Endothelial cell of umbilical vein (primary cell): ENCODE measurements around the gene CASKIN1.

ENCODE experiments used
- CTCF ChIP-seq, 2 donors: IDR thresholded peaks; 1 replicate in 1 of 2; 2 replicates in 1 of 2; pipeline ENCODE4 v1.5.1; 2011; ENCODE audit warnings: low read length in 2 of 2, mild to moderate bottlenecking in 2 of 2, moderate library complexity in 2 of 2, control low read depth in 1 of 2, inconsistent platforms in 1 of 2, low read depth in 1 of 2; ENCODE audit not compliant: insufficient read depth in 1 of 2; ENCODE audit errors: extremely low read depth in 1 of 2
- MAX ChIP-seq: IDR thresholded peaks from 2 replicates; pipeline ENCODE4 v1.6.1; 2011; ENCODE audit not compliant: insufficient read depth, insufficient read length

GRCh38 chr16:2166263-2167067 is 29.9 kb downstream of the CASKIN1 start:
- TF ChIP-seq CTCF (IDR thresholded peaks at IDR 0.05; ENCODE audit: extremely low read depth in 1 of 2, insufficient read depth in 1 of 2, low read depth in 1 of 2, low read length in 2 of 2): no peak
- TF ChIP-seq MAX: no peak
